ENCODE measurements around the gene RPP14.
"Not testable (repeated sequence)": the region's sequence is repeated elsewhere in the genome, so short reads cannot be mapped to it uniquely, and the experiment has no call there.

RPP14 gene

DNA sequence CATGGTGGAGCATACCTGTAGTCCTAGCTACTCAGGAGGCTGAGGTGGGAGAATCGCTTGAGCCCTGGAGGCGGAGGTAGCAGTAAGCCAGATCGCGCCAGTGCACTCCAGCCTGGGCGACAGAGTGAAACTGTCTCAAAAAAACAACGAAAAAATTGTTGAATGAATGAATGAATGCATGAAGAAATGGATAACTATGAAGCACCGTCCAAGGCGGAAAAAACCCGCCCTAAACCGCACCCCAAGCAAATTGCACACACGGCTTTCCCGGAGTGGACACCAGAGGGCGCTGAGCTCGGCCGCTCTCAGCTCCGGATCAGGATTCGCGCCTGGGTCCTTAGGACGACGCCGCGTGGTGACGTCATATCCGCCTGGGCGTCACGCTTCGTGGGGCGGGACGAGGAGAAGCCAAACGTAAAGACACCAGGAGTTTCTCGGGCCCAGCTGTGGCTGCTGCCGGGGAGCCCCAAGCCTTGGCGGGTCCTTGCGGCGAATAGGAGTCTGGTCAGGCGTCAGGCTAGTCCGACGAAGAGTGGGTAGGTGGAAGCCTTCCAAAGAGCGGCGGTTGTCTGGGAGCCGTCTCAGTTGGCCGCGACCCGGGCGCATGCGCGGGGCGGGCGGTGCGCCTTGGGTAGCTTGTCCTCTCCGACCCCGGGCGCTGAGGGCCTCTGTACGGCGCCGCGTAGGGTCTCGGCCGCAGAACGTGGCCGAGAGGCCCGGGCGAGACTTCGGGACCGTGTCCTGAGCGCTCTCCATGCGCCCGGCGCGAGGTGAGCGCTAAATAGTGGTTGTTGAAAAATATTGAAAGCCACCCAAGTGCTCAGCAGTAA, at the start of gene RPP14, which contains the start of gene HTD2:
Gene RPP14 (plus strand): TSS at position 364 of the 830 bp plus-strand sequence. CDS start 4,085 bp downstream, outside the sequence.
Gene HTD2 (plus strand): TSS at position 639 of the 830 bp plus-strand sequence. CDS start 11,094 bp downstream, outside the sequence.
- Mint-ChIP-seq H3K27ac (peak within 1 kb of the TSS; percentile 98), H3K36me3 (peaks cover 11% of the 10 kb centered on the region), H3K27me3 (peaks cover 3% of the 10 kb centered on the region), H3K4me1 (peaks cover 12% of the 10 kb centered on the region), H3K4me3 (peak within 1 kb of the TSS; percentile 92), H3K9me3 (peaks cover 3% of the 10 kb centered on the region)
- peak; percentile 87 for ATAC-seq (ENCODE audit: low read depth)
- DNase-seq (ENCODE audit: low spot score in 2 of 2) = peak; percentile 97 to 99

DNA sequence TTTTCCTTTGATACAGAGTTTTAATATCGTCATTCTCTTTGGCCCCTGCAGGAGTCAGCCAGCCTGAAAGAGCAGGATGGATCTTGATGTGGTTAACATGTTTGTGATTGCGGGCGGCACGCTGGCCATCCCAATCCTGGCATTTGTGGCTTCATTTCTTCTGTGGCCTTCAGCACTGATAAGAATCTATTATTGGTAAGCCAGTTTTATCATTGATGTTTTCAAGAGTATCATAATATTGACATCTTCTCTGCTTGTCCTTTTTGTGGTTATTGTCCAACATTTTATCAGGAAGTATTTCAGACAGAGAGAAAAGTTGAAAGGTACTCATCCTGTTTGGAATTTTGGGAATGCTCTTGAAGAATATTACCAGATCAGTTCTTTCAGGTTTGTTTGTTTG, 49.5 kb upstream of the RPP14 start:
- H3K27me3 Mint-ChIP-seq = no peaks in the 10 kb centered on the region
- ATAC-seq (ENCODE audit: low read depth) (no peak), DNase-seq (ENCODE audit: low spot score in 2 of 2) (no peak)
- H3K4me1 Mint-ChIP-seq = peaks cover 4% of the 10 kb centered on the region
- no peak overlapping the region for H3K27ac Mint-ChIP-seq
- H3K4me3 Mint-ChIP-seq = no peak overlapping the region
- H3K9me3 Mint-ChIP-seq = no peaks in the 10 kb centered on the region
- peaks cover 22% of the 10 kb centered on the region for H3K36me3 Mint-ChIP-seq

DNA sequence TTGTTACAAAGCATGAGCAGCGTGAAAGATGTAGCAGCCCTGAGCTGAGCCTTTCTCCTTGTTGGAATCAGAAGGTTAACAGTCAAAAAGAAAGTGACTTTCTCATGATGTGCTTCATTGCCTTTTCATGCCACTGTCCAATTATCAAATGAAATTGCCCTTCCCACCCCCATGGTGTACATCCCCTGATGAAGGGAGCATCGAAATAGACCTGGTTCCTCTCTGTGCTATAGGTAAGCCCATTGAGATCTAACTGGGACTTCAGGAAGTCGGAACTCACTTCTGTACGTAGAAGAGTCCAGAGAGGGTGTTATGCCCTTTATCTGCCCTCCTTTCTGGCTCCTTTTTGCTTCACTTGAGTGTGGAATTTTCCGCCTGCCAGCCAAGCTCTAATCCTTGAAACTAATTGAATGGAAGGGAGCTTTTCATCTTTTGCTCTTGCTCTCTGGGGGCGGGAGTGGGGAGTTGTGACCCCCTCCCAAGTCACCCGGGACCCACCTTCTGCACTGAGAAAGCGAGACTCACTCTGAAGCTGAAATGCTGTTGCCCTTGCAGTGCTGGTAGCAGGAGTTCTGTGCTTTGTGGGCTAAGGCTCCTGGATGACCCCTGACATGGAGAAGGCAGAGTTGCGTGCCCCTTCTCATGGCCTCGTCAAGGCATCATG, 47.5 kb upstream of the RPP14 start:
- Mint-ChIP-seq H3K4me1 (peaks cover 4% of the 10 kb centered on the region), H3K9me3 (no peaks in the 10 kb centered on the region), H3K36me3 (peaks cover 24% of the 10 kb centered on the region), H3K27me3 (no peaks in the 10 kb centered on the region), H3K4me3 (no peak overlapping the region), H3K27ac (no peak overlapping the region)
- ATAC-seq (ENCODE audit: low read depth) (no peak), DNase-seq (ENCODE audit: low spot score in 2 of 2) (no peak)

DNA sequence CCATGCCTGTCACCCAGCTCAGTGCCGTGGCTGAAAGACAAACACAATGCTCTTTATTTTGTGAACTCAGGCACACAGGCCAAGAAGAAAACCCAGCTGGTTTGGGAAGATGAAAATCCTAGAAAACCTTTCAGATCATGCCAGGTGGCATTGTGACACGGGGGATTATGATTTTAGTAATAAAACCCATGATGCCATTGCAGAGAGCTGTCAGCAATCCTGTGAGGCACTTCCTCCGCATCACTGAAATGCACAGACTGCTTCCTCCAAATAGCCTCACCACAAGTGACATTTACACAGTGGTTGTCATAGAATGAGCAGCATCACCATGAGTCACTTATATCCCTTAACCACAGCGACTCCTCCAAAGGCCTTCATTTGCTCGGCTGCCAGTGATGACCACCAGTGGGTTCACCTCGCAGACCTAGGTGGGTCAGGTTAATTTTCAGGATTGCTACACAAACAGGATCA, 45.7 kb upstream of the RPP14 start:
- Mint-ChIP-seq H3K36me3 (peaks cover 24% of the 10 kb centered on the region), H3K4me1 (peaks cover 2% of the 10 kb centered on the region), H3K27me3 (no peaks in the 10 kb centered on the region), H3K9me3 (no peaks in the 10 kb centered on the region), H3K27ac (no peak overlapping the region), H3K4me3 (no peak overlapping the region)
- DNase-seq (ENCODE audit: low spot score in 2 of 2) (no peak), ATAC-seq (ENCODE audit: low read depth) (no peak)

DNA sequence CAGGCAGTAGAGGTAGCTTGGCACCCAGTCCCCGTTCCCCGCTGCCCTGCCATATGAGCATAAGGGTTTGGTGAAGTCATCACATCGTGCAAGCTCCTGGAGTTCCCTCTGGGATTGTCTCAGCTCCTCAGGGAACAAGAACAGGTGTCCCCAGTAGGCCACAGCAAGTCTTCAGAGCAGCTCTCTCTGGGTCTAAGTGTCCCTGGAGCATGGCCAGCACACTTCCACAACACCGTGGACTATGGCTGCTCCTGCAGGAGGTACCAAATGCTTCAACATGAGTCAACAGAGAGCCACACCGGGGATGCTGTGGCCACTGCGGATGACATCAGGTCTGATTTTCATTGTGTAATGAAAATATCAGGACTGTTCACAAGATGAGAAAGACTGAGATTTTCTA, 45.3 kb upstream of the RPP14 start:
- DNase-seq (ENCODE audit: low spot score in 2 of 2) (no peak), ATAC-seq (ENCODE audit: low read depth) (no peak)
- H3K9me3 Mint-ChIP-seq = no peaks in the 10 kb centered on the region
- no peak overlapping the region for H3K27ac Mint-ChIP-seq
- H3K4me1 Mint-ChIP-seq = peaks cover 2% of the 10 kb centered on the region
- no peaks in the 10 kb centered on the region for H3K27me3 Mint-ChIP-seq
- peaks cover 26% of the 10 kb centered on the region for H3K36me3 Mint-ChIP-seq
- no peak overlapping the region for H3K4me3 Mint-ChIP-seq

DNA sequence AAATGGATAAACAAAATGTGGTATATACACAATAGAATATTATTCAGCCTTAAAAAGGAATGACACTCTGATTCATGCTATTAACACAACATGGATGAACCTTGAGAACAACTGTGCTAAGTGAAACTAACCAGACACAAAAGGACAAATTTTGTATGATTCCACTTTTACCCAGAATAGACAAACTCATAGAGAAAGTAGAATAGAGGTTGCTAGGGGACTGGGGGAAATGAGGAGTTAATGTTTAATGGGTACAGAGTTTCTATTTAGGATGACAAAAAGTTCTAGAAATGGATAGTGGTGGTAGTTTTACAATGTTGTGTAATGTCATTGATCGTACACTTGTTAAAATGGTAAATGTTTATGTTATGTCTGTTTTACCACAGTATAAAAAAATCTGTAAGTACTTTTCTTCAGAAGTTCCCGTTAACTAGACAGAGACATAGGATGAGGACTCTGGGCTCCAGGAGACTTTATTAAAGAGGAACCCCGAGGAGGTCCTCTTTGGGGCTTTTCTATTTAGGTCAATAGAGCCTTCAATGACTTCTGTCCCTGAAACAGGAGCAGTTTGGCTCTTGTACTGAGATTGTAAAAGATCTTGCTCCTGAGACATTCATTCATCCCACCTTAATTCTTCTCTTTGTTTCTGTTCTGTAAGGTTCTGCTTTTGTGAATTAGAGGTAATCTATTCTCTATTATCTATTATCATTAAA, 43.9 kb upstream of the RPP14 start:
- H3K4me1 Mint-ChIP-seq = no peaks in the 10 kb centered on the region
- H3K9me3 Mint-ChIP-seq = no peaks in the 10 kb centered on the region
- H3K27me3 Mint-ChIP-seq = no peaks in the 10 kb centered on the region
- peaks cover 25% of the 10 kb centered on the region for H3K36me3 Mint-ChIP-seq
- ATAC-seq (ENCODE audit: low read depth) (no peak), DNase-seq (ENCODE audit: low spot score in 2 of 2) (no peak)
- no peak overlapping the region for H3K4me3 Mint-ChIP-seq
- no peak overlapping the region for H3K27ac Mint-ChIP-seq

DNA sequence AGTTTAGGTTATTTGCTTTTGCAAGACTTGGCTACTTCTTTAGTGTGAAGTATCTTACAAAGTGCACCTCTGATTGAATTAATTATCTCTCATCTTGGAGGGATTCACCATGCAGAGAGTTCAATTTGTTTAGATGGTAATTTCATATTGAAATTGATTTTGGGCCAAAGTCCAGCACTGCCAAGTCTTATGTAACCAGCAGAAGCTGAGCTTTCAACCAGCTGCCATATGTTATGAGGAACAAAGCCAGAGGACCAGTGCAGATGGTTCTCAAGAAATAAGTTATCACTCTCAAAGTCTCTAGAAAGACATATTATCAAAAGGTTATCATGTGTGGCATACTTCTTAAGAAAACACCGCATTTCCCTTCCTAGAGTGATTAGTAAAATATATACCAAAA, 39.5 kb upstream of the RPP14 start:
- no peak for DNase-seq (ENCODE audit: low spot score in 2 of 2)
- Mint-ChIP-seq H3K4me3 (no peak overlapping the region), H3K27ac (peak overlapping the region; percentile 4), H3K36me3 (peaks cover 18% of the 10 kb centered on the region), H3K27me3 (no peaks in the 10 kb centered on the region), H3K4me1 (no peaks in the 10 kb centered on the region), H3K9me3 (no peaks in the 10 kb centered on the region)
- ATAC-seq (ENCODE audit: low read depth) = no peak

DNA sequence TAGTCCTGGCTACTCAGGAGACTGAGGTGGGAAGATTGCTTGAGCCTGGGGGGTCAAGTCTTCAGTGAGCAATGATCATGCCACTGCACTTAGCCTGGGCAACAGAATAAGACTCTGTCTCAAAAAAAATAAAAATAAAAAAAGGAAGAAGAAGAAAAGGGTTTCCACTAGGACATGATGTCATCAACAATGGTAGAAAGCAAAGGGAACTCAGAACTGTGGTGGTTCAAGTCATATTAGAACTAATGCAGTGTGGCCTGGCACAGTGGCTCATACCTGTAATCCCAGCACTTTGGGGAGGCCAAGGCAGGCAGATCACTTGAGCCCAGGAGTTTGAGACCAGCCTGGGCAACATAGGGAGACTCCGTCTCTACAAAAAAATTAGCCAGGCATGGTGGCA, 38.5 kb upstream of the RPP14 start:
- ATAC-seq (ENCODE audit: low read depth); H3K27me3 Mint-ChIP-seq; H3K9me3 Mint-ChIP-seq; DNase-seq (ENCODE audit: low spot score in 2 of 2); H3K27ac Mint-ChIP-seq; H3K4me3 Mint-ChIP-seq; H3K4me1 Mint-ChIP-seq: not testable (repeated sequence)
- peaks cover 18% of the 10 kb centered on the region for H3K36me3 Mint-ChIP-seq

DNA sequence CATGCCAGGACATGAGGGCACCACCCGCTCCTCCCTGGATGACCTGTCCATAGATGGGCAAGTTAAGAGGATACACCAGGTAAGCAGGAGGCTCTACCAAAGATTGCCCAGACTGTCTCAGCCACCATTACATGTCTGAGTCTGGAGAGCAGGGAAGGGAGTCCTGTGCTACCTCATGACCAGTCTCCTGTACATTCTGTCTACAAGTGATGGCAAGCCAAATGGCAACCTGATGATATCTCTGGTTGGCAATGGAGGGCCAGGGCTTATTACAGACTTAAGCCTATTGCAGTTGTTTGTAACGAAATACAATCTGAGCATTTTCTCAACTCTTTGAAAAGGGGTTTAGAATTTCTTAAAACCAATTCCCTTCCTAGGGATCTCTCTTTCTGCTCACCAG, 36.7 kb upstream of the RPP14 start:
- H3K27ac Mint-ChIP-seq = no peak overlapping the region

DNA sequence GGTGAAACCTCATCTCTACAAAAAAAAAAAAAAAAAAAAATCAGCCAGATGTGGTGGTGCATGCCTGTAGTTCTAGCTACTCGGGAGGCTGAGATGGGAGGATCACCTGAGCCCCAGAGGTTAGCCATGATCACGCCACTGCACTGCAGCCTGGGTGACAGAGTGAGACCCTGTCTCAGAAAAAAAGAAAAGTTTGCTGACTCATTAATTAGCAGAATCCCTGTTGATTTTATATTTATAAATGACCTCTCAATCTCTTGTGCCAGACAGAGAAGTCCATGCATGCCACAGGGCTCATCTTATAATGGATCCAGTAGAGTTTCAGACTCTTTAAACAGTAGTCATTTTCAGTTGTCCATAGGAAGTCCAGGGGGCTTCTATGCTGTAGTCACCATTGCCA, 35.6 kb upstream of the RPP14 start:
- ATAC-seq (ENCODE audit: low read depth) (no peak), DNase-seq (ENCODE audit: low spot score in 2 of 2) (no peak)
- Mint-ChIP-seq H3K36me3 (peaks cover 34% of the 10 kb centered on the region), H3K4me3 (no peak overlapping the region), H3K4me1 (no peaks in the 10 kb centered on the region), H3K27ac (no peak overlapping the region), H3K9me3 (peaks cover 2% of the 10 kb centered on the region), H3K27me3 (no peaks in the 10 kb centered on the region)

More for the DNA sequence above, 36.7 kb upstream of the RPP14 start:
- Mint-ChIP-seq H3K4me1 (no peaks in the 10 kb centered on the region), H3K4me3 (no peak overlapping the region), H3K9me3 (peaks cover 2% of the 10 kb centered on the region), H3K36me3 (peaks cover 29% of the 10 kb centered on the region), H3K27me3 (no peaks in the 10 kb centered on the region)
- no peak for DNase-seq (ENCODE audit: low spot score in 2 of 2)
- no peak for ATAC-seq (ENCODE audit: low read depth)

DNA sequence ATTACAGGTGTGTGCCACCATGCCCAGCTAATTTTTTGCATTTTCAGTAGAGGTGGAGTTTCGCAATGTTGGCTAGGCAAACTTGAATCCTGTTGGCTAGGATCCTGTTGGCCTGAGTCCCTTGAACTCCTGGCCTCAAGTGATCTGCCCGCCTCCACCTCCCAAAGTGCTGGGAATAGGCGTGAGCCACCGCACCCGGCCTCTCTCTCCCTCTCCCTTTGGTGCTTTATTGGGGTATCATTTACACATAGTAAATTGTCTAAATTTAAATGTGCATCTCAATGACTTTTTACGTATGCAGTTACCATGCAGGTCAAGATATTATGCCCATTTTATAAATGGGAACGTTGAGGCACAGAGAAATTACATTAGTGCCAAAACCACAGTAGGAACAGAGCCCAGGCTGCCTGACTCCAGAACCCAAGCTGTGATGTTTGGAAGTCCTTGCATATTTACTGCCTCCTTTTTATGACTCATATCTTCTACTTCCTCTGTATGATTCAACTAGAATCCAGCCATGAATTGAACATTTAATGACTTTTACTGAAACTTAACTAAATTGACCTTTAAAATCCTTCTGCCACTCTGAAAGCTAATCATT, 34.0 kb upstream of the RPP14 start:
- Mint-ChIP-seq H3K9me3 (peaks cover 2% of the 10 kb centered on the region), H3K27me3 (no peaks in the 10 kb centered on the region), H3K4me3 (no peak overlapping the region), H3K27ac (no peak overlapping the region), H3K4me1 (no peaks in the 10 kb centered on the region), H3K36me3 (peaks cover 41% of the 10 kb centered on the region)
- DNase-seq (ENCODE audit: low spot score in 2 of 2) = no peak
- ATAC-seq (ENCODE audit: low read depth) = no peak

DNA sequence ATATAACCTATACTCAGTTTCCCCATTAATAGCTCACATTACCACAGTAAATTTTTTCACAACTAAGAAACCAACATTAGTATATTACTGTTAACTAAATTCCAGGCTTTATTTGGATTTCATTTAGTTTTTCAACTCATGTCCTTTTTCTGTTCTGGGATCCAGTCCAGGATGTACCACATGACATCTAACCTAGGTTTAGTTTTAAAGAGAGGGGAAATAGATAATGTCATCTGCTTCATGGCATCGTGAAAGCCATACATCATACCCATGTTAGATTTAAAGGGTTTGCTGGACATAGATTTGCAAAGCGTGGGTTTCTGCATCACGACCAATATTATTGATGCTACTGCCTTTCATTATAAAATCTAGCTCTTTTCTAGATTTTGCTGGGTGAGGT, 33.2 kb upstream of the RPP14 start:
- H3K27ac Mint-ChIP-seq = no peak overlapping the region
- no peaks in the 10 kb centered on the region for H3K27me3 Mint-ChIP-seq
- H3K9me3 Mint-ChIP-seq = peaks cover 2% of the 10 kb centered on the region
- H3K4me3 Mint-ChIP-seq = no peak overlapping the region
- peaks cover 42% of the 10 kb centered on the region for H3K36me3 Mint-ChIP-seq
- ATAC-seq (ENCODE audit: low read depth) (no peak), DNase-seq (ENCODE audit: low spot score in 2 of 2) (no peak)
- H3K4me1 Mint-ChIP-seq = no peaks in the 10 kb centered on the region

DNA sequence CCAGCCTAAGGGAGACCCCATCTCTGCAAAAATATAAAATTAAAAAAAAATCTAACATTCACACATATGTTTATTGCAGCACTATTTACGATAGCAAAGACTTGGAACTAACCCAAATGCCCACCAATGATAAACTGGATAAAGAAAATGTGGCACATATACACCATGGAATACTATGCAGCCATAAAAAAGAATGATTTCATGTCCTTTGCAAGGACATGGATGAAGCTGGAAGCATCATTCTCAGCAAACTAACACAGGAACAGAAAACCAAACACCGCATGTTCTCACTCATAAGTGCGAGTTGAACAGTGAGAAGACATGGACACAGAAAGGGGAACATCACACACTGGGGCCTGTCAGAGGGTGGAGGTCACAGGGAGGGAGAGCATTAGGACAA, 32.7 kb upstream of the RPP14 start:
- not testable (repeated sequence) for H3K4me3 Mint-ChIP-seq; H3K27ac Mint-ChIP-seq; ATAC-seq (ENCODE audit: low read depth); DNase-seq (ENCODE audit: low spot score in 2 of 2); H3K27me3 Mint-ChIP-seq; H3K4me1 Mint-ChIP-seq; H3K9me3 Mint-ChIP-seq
- peaks cover 39% of the 10 kb centered on the region for H3K36me3 Mint-ChIP-seq
